HG03571 (cell line): Measurements from ENCODE around the gene ISCA1.
"Not testable (repeated sequence)": the region's sequence is repeated elsewhere in the genome, so short reads cannot be mapped to it uniquely, and the experiment has no call there.

ENCODE experiments used
- ATAC-seq: cut with Tn5 transposase; IDR thresholded peaks from one replicate; pipeline ENCODE4 v1.9.1; 2021; ENCODE audit not compliant: unreplicated experiment

Gene ISCA1

GRCh38 chr9:86282077-86282978 is at the start of gene ISCA1:
ISCA1 (minus strand) TSS chr9:86282538; CDS start chr9:86282458, 80 bp downstream.
- ATAC-seq, result peak; percentile 74

- ATAC-seq, result no peak
Observed at GRCh38 chr9:86330186-86330585, 47.8 kb upstream of the ISCA1 start.

- no peak for ATAC-seq
Observed at GRCh38 chr9:86329649-86330048, 47.3 kb upstream of the ISCA1 start.

- no peak for ATAC-seq
Observed at GRCh38 chr9:86328156-86328555, 45.8 kb upstream of the ISCA1 start.

- no peak for ATAC-seq
Observed at GRCh38 chr9:86326536-86326935, 44.2 kb upstream of the ISCA1 start.

GRCh38 chr9:86324901-86325300 is 42.6 kb upstream of the ISCA1 start:
- ATAC-seq, result no peak

- ATAC-seq, result no peak
Observed at GRCh38 chr9:86324308-86324707, 42.0 kb upstream of the ISCA1 start.

GRCh38 chr9:86322973-86323644 is 40.8 kb upstream of the ISCA1 start:
- ATAC-seq, result no peak

GRCh38 chr9:86321373-86321772 is 39.0 kb upstream of the ISCA1 start:
- no peak for ATAC-seq

GRCh38 chr9:86318187-86318586 is 35.8 kb upstream of the ISCA1 start:
- ATAC-seq, result no peak

- no peak for ATAC-seq
Observed at GRCh38 chr9:86315078-86315477, 32.7 kb upstream of the ISCA1 start.

- not testable (repeated sequence) for ATAC-seq
Observed at GRCh38 chr9:86312959-86313358, 30.6 kb upstream of the ISCA1 start.

- no peak for ATAC-seq
Observed at GRCh38 chr9:86308687-86309086, 26.3 kb upstream of the ISCA1 start.

GRCh38 chr9:86304236-86304730 is 21.9 kb upstream of the ISCA1 start:
- ATAC-seq, result no peak

- no peak for ATAC-seq
Observed at GRCh38 chr9:86303316-86303975, 21.1 kb upstream of the ISCA1 start.

- no peak for ATAC-seq
Observed at GRCh38 chr9:86301686-86302085, 19.3 kb upstream of the ISCA1 start.

GRCh38 chr9:86300701-86301100 is 18.4 kb upstream of the ISCA1 start:
- no peak for ATAC-seq

- no peak for ATAC-seq
Observed at GRCh38 chr9:86298873-86299272, 16.5 kb upstream of the ISCA1 start.

GRCh38 chr9:86290341-86290740 is 8.0 kb upstream of the ISCA1 start:
- ATAC-seq, result not testable (repeated sequence)

- no peak for ATAC-seq
Observed at GRCh38 chr9:86288499-86289198, 6.3 kb upstream of the ISCA1 start.

- ATAC-seq, result no peak
Observed at GRCh38 chr9:86287013-86287412, 4.7 kb upstream of the ISCA1 start.
